K562 (cell line): ENCODE measurements around the gene GCNT3. TPM values are rescaled to one million over a fixed set of nuclear protein-coding genes. Genes with fewer than 3 reads are reported as not detected.

Source experiments
- ATAC-seq: fragments of 200-7000 bp; cut with Tn5 transposase; 3 replicates; pipeline ENCODE4 v1.9.1; 2020; ENCODE audit warnings: moderate library complexity
- BruUV-seq: library from RNA; stranded (reverse); fragments of 400-500 nt; replicated peaks from 2 replicates; lab custom pipeline; 2021; lab: Mats Ljungman, UMichigan
- CTCF ChIA-PET: fragments of 300-600 bp; formaldehyde crosslinking; extraction: SDS; loops from one replicate; lab custom pipeline; 2021; ENCODE audit warnings: low intra/inter-chr PET ratio; lab: Yijun Ruan, JAX
- POLR2A ChIA-PET: fragments of 300-600, 350-650 bp; sonication (Branson Sonifier 250); formaldehyde crosslinking; extraction: SDS; loops from one replicate; lab custom pipeline; 2021; ENCODE audit warnings: antibody characterized with exemption, inconsistent platforms; lab: Yijun Ruan, JAX
- DNase-seq, 4 experiments: peaks; one replicate each; pipeline versions ENCODE4 v3.0.0 to v3.0.0-alpha.2; 2011 to 2018; ENCODE audit warnings: low spot score in 3 of 4, mixed read lengths in 3 of 4; ENCODE audit errors: extremely low read depth in 1 of 4
- FAIRE-seq: peaks from 2 replicates; lab custom pipeline; 2011; peaks lifted over from hg19 to GRCh38; lab: Jason Lieb, UNC
- H2AFZ ChIP-seq: 2 replicates; pipeline ENCODE4 v1.6.0; 2011; ENCODE audit warnings: low read depth, low read length, control low read depth, inconsistent platforms
- H3K27ac ChIP-seq: fragments of 200-600 bp; 3 replicates; pipeline ENCODE4 v1.8.0; 2011; ENCODE audit warnings: low read depth, mild to moderate bottlenecking, control low read depth, inconsistent platforms, low read length, moderate library complexity, mixed read lengths; ENCODE audit errors: extremely low read depth
- H3K27me3 ChIP-seq, 2 experiments: fragments of 300-600 bp in 1 of 2; 2 replicates in 1 of 2; 3 replicates in 1 of 2; pipeline versions ENCODE4 v1.6.0 to v1.8.0; 2011; ENCODE audit warnings: inconsistent platforms in 2 of 2, low read length in 2 of 2, mild to moderate bottlenecking in 1 of 2, mixed read lengths in 1 of 2, moderate library complexity in 1 of 2; ENCODE audit not compliant: control insufficient read depth in 2 of 2, insufficient read depth in 2 of 2
- H3K36me3 ChIP-seq: fragments of 300-600 bp; 3 replicates; pipeline ENCODE4 v1.8.0; 2011; ENCODE audit warnings: mild to moderate bottlenecking, low read length, inconsistent platforms; ENCODE audit not compliant: control insufficient read depth, insufficient read depth
- H3K4me1 ChIP-seq, 2 experiments: fragments of 200-600 bp in 1 of 2; replicated peaks in 1 of 2; 2 replicates in 1 of 2; 3 replicates in 1 of 2; pipeline versions ENCODE4 v1.5.1 to v1.8.0; 2011; ENCODE audit warnings: inconsistent platforms in 2 of 2, low read length in 2 of 2, mild to moderate bottlenecking in 1 of 2, mixed read lengths in 1 of 2, moderate library complexity in 1 of 2; ENCODE audit not compliant: control insufficient read depth in 2 of 2, insufficient read depth in 2 of 2
- H3K4me2 ChIP-seq: 2 replicates; pipeline ENCODE4 v1.6.1; 2011; ENCODE audit warnings: low read length, control low read depth, inconsistent platforms, mixed read lengths; ENCODE audit not compliant: insufficient read depth
- H3K4me3 ChIP-seq: fragments of 200-600 bp; sonication (generic), shearing (Covaris generic); 2 replicates; pipeline ENCODE4 v1.5.1; 2016; ENCODE audit warnings: control low read depth, inconsistent platforms
- H3K79me2 ChIP-seq: fragments of 200-600 bp; 3 replicates; pipeline ENCODE4 v1.8.0; 2011; ENCODE audit warnings: low read length, inconsistent platforms; ENCODE audit not compliant: control insufficient read depth, insufficient read depth
- H3K9ac ChIP-seq, 2 experiments: 2 replicates each; pipeline versions ENCODE4 v1.6.0 to v1.6.1; 2011; ENCODE audit warnings: low read depth in 2 of 2, low read length in 2 of 2, control low read depth in 1 of 2, inconsistent platforms in 1 of 2, mild to moderate bottlenecking in 1 of 2, mixed read lengths in 1 of 2; ENCODE audit not compliant: insufficient read depth in 1 of 2
- H3K9me1 ChIP-seq: one replicate; pipeline ENCODE4 v1.6.0; 2011; ENCODE audit warnings: inconsistent platforms, mild to moderate bottlenecking, low read length, moderate library complexity; ENCODE audit not compliant: control insufficient read depth, insufficient read depth
- H3K9me3 ChIP-seq: replicated peaks from 2 replicates; pipeline ENCODE4 v1.5.1; 2011; ENCODE audit warnings: low read depth, low read length, inconsistent platforms; ENCODE audit not compliant: control insufficient read depth, insufficient read depth
- H4K20me1 ChIP-seq: replicated peaks from 2 replicates; pipeline ENCODE4 v1.6.1; 2011; ENCODE audit warnings: low read length, inconsistent platforms, mixed read lengths; ENCODE audit not compliant: control insufficient read depth, insufficient read depth
- BHLHE40 ChIP-seq: IDR thresholded peaks from 2 replicates; pipeline ENCODE4 v1.6.1; 2011; ENCODE audit warnings: low read length, improper control_type of control experiment
- E2F1 ChIP-seq: sonication (generic); formaldehyde crosslinking; IDR thresholded peaks from 2 replicates; pipeline ENCODE4 v1.8.1; 2023; ENCODE audit warnings: mild to moderate bottlenecking, missing genetic modification reagents, moderate library complexity
- EP400 ChIP-seq: fragments of 450-650 bp; IDR thresholded peaks from 2 replicates; pipeline ENCODE4 v1.6.1; 2017; ENCODE audit warnings: antibody characterized with exemption, mild to moderate bottlenecking, moderate library complexity
- ERF ChIP-seq: fragments of 450-650 bp; formaldehyde crosslinking; IDR thresholded peaks from 2 replicates; pipeline ENCODE4 v1.4.0; 2020; ENCODE audit warnings: mild to moderate bottlenecking, mixed read lengths
- FOXP4 ChIP-seq: sonication (generic); formaldehyde crosslinking; IDR thresholded peaks from 2 replicates; pipeline ENCODE4 v1.8.0; 2022; ENCODE audit warnings: mild to moderate bottlenecking, missing genetic modification reagents, borderline replicate concordance
- HMG20B ChIP-seq: fragments of 250-450 bp; sonication (Bioruptor Pico); IDR thresholded peaks from 2 replicates; pipeline ENCODE4 v1.5.0; 2021; ENCODE audit warnings: mild to moderate bottlenecking
- MAX ChIP-seq: sonication (generic); formaldehyde crosslinking; IDR thresholded peaks from 2 replicates; pipeline ENCODE4 v1.9.0; 2022; ENCODE audit warnings: mild to moderate bottlenecking, missing genetic modification reagents
- MYC ChIP-seq, 2 experiments: fragments of 250-450 bp in 1 of 2; sonication (Bioruptor Pico) in 1 of 2; IDR thresholded peaks; 2 replicates each; pipeline versions ENCODE4 v1.5.1 to v1.6.1; 2012 to 2021; ENCODE audit warnings: low read depth in 2 of 2, borderline replicate concordance in 1 of 2, improper control_type of control experiment in 1 of 2, low read length in 1 of 2, mild to moderate bottlenecking in 1 of 2, moderate library complexity in 1 of 2
- POLR2A ChIP-seq: fragments of 450-650 bp; conservative IDR thresholded peaks from 2 replicates; pipeline ENCODE4 v1.6.1; 2016
- POLR2B ChIP-seq: fragments of 450-650 bp; IDR thresholded peaks from 2 replicates; pipeline ENCODE4 v1.6.1; 2018; ENCODE audit warnings: low read depth; ENCODE audit not compliant: partially characterized antibody
- POLR3G ChIP-seq: IDR thresholded peaks from 2 replicates; pipeline ENCODE4 v1.6.1; 2011; ENCODE audit not compliant: insufficient read length, insufficient replicate concordance; ENCODE audit errors: extremely low read depth
- SIN3B ChIP-seq: fragments of 450-650 bp; IDR thresholded peaks from 2 replicates; pipeline ENCODE4 v1.6.1; 2017; ENCODE audit warnings: low read depth, mild to moderate bottlenecking, moderate library complexity
- TOE1 ChIP-seq, 2 experiments: fragments of 450-650 bp in 1 of 2; sonication (generic) in 1 of 2; formaldehyde crosslinking in 1 of 2; IDR thresholded peaks; 2 replicates each; pipeline versions ENCODE4 v1.7.1 to v1.8.0; 2016 to 2022; ENCODE audit warnings: borderline replicate concordance in 2 of 2, mild to moderate bottlenecking in 2 of 2, antibody characterized with exemption in 1 of 2, inconsistent platforms in 1 of 2, low read depth in 1 of 2, missing genetic modification reagents in 1 of 2, moderate library complexity in 1 of 2
- TRIM28 ChIP-seq: fragments of 450-650 bp; IDR thresholded peaks from 2 replicates; pipeline ENCODE4 v1.6.1; 2017
- ZFP30 ChIP-seq: fragments of 250-450 bp; sonication (Bioruptor Pico); IDR thresholded peaks from 2 replicates; pipeline ENCODE4 v1.8.0; 2022; ENCODE audit warnings: moderate library complexity, mild to moderate bottlenecking, inconsistent platforms, borderline replicate concordance
- ZNF274 ChIP-seq: IDR thresholded peaks from 2 replicates; pipeline ENCODE4 v1.6.1; 2011; ENCODE audit warnings: low read depth, mild to moderate bottlenecking, low read length, moderate library complexity, borderline replicate concordance
- ZNF445 ChIP-seq: fragments of 250-450 bp; sonication (Bioruptor Pico); IDR thresholded peaks from 2 replicates; pipeline ENCODE4 v1.4.0; 2020; ENCODE audit warnings: low read depth, mild to moderate bottlenecking, moderate library complexity
- WGBS: fragments of 100-300 bp; shearing (Covaris generic); methylation state at CpG from one replicate; pipeline ENCODE4 v1.1.6; 2016; ENCODE audit warnings: low coverage, mixed read lengths; ENCODE audit not compliant: insufficient coverage; ENCODE audit errors: missing lambda C conversion rate; 5-methylcytosine and 5-hydroxymethylcytosine counted together
- in situ Hi-C: fragments of 300-500 bp; cut with MboI; formaldehyde crosslinking; loops from 4 replicates; pipeline ENCODE4 v1.15.0; 2018; ENCODE audit warnings: inconsistent platforms, mixed read lengths
- intact Hi-C: fragments of 100-400 bp; cut with micrococcal nuclease; formaldehyde crosslinking; loops from 2 replicates; pipeline ENCODE4 v1.14.2; 2022
- polyA plus RNA-seq, 8 experiments: library from polyadenylated mRNA; depleted of rRNA in 4 of 8; stranded (reverse) in 5 of 8; unstranded in 3 of 8; fragments of >200 nt; fragmentation: Nextera tagmentation in 2 of 8; fragmentation: Illumina TruSeq in 1 of 8; extraction: Ambion mirVana in 2 of 8; extraction: Trizol in 1 of 8; gene quantifications; 2 replicates each; pipeline versions ENCODE4 v1.2.1 to v1.2.3, GENCODE V29; 2011 to 2014; ENCODE audit warnings: inconsistent platforms in 1 of 8, missing spikeins in 1 of 8
- total RNA-seq, 7 experiments: library from RNA; depleted of rRNA in 6 of 7; stranded (reverse); fragments of >200 nt in 6 of 7; fragmentation: Illumina TruSeq in 2 of 7; extraction: Trizol in 2 of 7; gene quantifications; 2 replicates each; pipeline versions ENCODE4 v1.2.1 to v1.2.3, GENCODE V29; 2011 to 2021; ENCODE audit warnings: low replicate concordance in 1 of 7

GCNT3 gene
- total and polyA plus RNA-seq, 9 of the 15 experiments (the other 6 are each of a cell fraction or from before 2014, with no cell fraction given) = 0.07 to 0.35 (median 0.11) TPM; not detected in 4

- TF ChIP-seq ZNF274 (no peak), MYC (IDR thresholded peaks at IDR 0.05; ENCODE audit: low read depth, low read length) (no peak), MYC (CRISPR knock-in tag; IDR thresholded peaks at IDR 0.05; ENCODE audit: borderline replicate concordance, low read depth) (no peak), EP400 (no peak), TRIM28 (no peak)
Observed at GRCh38 chr15:59596640-59597039, 14.9 kb upstream of the GCNT3 start (continued).

- H3K27ac ChIP-seq = no peak overlapping the region
- no peak overlapping the region for H3K9ac ChIP-seq
- no peaks in the 10 kb centered on the region for H3K9me1 ChIP-seq
- no peaks in the 10 kb centered on the region for H3K4me1 ChIP-seq
- H3K4me2 ChIP-seq = no peak overlapping the region
- H3K27me3 ChIP-seq = no peaks in the 10 kb centered on the region; a peak in 1 of 5 replicates
- no peaks in the 10 kb centered on the region for H3K9me3 ChIP-seq
- in situ Hi-C loops = no loop called here
- FAIRE-seq (no peak), ATAC-seq (no peak), DNase-seq (no peak)
- H3K79me2 ChIP-seq = no peaks in the 10 kb centered on the region
- 0% methylated on average over 2 of the region's 2 CpGs for WGBS
- H3K4me3 ChIP-seq = no peak overlapping the region
- intact Hi-C loops = no loop called here
- H3K36me3 ChIP-seq = no peaks in the 10 kb centered on the region
- no TSS peak for BruUV-seq
- CTCF ChIA-PET = no interaction called here
- H2AFZ ChIP-seq = no peak overlapping the region
- H4K20me1 ChIP-seq = no peaks in the 10 kb centered on the region
- POLR2A ChIA-PET = no interaction called here
- no peak for TF ChIP-seq HMG20B (CRISPR knock-in tag)
- TF ChIP-seq E2F1 (CRISPR knock-in tag) = no peak
- TF ChIP-seq FOXP4 (CRISPR knock-in tag) = no peak
- TF ChIP-seq EP400 = no peak
- TF ChIP-seq POLR2A = no peak
- TF ChIP-seq POLR3G = no peak
- TF ChIP-seq ZNF445 (CRISPR knock-in tag) = no peak
- no peak for TF ChIP-seq ERF (CRISPR knock-in tag)
- TF ChIP-seq POLR2B = no peak
- no peak for TF ChIP-seq SIN3B
- TF ChIP-seq TOE1 (IDR thresholded peaks at IDR 0.05; ENCODE audit: borderline replicate concordance) = no peak
- TF ChIP-seq TOE1 (CRISPR knock-in tag; IDR thresholded peaks at IDR 0.05; ENCODE audit: borderline replicate concordance, low read depth) = no peak
- no peak for TF ChIP-seq BHLHE40
- TF ChIP-seq MAX = no peak
- TF ChIP-seq ZFP30 (CRISPR knock-in tag) = no peak
Observed at GRCh38 chr15:59598461-59598860, 13.1 kb upstream of the GCNT3 start.
